Activated T-helper 17 cell treated with anti-CD3 and anti-CD28 coated beads, Interleukin-2, amount 50 U/mL, for 72 hours (primary cell): Measurements from ENCODE around the gene RPL36. TPM values are rescaled to one million over a fixed set of nuclear protein-coding genes. Genes with fewer than 3 reads are reported as not detected.
A peak's percentile ranks its signal among the peaks of the same experiment; 100 is the strongest.

Experiments
- ATAC-seq: fragments of 150-1000 bp; cut with Tn5 transposase; replicated peaks from 2 replicates; pipeline ENCODE4 v1.10.0; 2021; ENCODE audit warnings: mild to moderate bottlenecking, moderate library complexity
- H3K27ac Mint-ChIP-seq: one replicate; pipeline ENCODE4 v1.8.0; 2022; ENCODE audit warnings: mixed read lengths
- H3K27me3 Mint-ChIP-seq: one replicate; pipeline ENCODE4 v1.8.0; 2022; ENCODE audit warnings: mixed read lengths
- H3K36me3 Mint-ChIP-seq: one replicate; pipeline ENCODE4 v1.8.0; 2022; ENCODE audit warnings: low read depth, mild to moderate bottlenecking, mixed read lengths
- H3K4me1 Mint-ChIP-seq: one replicate; pipeline ENCODE4 v1.8.0; 2022; ENCODE audit warnings: mixed read lengths
- H3K4me3 Mint-ChIP-seq: one replicate; pipeline ENCODE4 v1.8.0; 2022; ENCODE audit warnings: mild to moderate bottlenecking, mixed read lengths
- H3K9me3 Mint-ChIP-seq: one replicate; pipeline ENCODE4 v1.8.0; 2022; ENCODE audit warnings: mixed read lengths
- total RNA-seq, 2 donors: library from RNA; stranded (reverse); gene quantifications; one replicate each; pipeline ENCODE4 v1.2.3, GENCODE V29; 2022

RPL36 gene
- total RNA-seq: 1,000 to 10,000 TPM in 1 of 2 donors, 100 to 1,000 TPM in 1; 860 to 1,029 TPM

DNA sequence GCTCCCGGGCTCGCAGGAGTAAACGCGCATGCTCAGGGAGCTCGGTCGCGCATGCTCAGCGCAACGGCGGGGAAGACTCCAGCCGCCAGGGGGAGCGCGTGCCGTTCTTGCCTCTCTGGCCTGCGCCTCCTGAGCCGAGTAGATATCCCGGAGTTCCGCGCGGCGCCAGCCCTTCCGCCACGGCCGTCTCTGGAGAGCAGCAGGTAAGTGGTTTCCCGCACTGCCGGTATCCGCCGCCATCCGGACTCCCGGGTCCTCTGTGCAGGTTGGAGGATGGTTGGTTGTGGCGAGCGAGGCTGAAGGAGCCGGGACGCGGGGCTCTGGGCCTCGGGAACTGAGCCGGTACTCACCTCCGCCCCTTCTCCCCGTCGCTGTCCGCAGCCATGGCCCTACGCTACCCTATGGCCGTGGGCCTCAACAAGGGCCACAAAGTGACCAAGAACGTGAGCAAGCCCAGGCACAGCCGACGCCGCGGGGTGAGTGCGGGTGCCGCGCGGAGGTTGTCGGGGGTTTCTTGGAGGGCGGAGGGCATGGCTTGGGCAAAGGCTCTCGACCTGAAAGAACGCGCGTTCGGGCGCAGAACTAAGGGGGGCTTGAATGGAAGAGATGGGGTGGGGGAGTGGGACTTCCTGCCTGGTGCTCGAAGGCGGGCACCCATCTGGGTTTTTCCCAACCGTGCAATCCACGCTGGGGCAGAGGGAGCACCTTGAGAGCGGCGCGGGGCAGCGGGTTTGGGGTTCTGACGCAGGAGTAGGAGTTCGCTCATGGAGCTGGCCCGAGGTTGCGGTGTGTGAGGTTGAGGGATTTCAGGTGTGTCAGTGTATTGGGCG is at the start of gene RPL36:
Gene RPL36 (plus strand): TSS at position 171 of the 830 bp plus-strand sequence. CDS start 213 bp downstream, at position 384.
- Mint-ChIP-seq H3K9me3 (no peaks in the 10 kb centered on the region), H3K36me3 (peaks cover 56% of the 10 kb centered on the region), H3K4me3 (peak within 1 kb of the TSS; percentile 99), H3K27ac (peak within 1 kb of the TSS; percentile 99), H3K4me1 (peaks cover 4% of the 10 kb centered on the region), H3K27me3 (no peaks in the 10 kb centered on the region)
- peak; percentile 56 for ATAC-seq

DNA sequence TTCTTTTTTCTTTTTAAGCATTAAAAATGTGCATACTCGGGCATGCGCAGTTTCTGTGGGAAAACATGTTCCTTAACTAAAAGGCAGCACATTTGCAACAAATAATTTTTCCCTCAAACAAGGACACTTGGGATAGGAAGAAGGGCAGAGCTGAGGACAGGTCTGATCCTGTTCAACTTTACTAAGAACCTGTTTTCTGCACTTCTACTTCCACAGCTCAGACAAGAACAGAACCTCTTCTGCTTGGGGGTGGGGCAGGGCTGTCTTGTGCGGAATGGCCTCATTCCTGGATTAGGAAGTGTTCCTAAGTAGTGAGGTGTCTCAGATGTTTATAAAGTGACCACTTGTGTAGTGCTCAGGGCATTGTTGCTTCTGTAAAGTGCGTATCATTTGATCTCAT is 48.9 kb upstream of the RPL36 start:
- no peak for ATAC-seq
- peak overlapping the region; percentile 21 for H3K27ac Mint-ChIP-seq
- H3K4me1 Mint-ChIP-seq: peaks cover 4% of the 10 kb centered on the region
- no peaks in the 10 kb centered on the region for H3K27me3 Mint-ChIP-seq
- no peak overlapping the region for H3K4me3 Mint-ChIP-seq
- no peaks in the 10 kb centered on the region for H3K9me3 Mint-ChIP-seq
- peaks cover 96% of the 10 kb centered on the region for H3K36me3 Mint-ChIP-seq

DNA sequence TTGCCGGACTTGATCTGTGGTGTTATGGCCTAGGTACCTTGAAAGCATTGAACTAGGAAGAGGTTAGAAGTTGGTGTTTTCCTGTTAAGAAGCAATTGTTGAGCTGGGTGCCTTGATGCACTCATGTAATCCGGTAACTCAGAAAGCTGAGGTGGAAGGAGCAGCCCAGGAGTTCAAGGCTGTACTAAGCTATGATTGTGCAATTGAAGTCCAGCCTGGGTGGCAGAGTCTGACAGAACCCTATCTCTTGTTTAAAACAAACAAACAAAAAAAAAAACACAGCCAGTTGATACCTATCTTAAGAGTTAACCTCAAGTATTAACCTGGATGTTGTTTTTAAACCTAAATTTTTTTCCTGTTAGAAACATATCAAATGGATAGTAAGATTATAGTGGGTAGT is 47.9 kb upstream of the RPL36 start:
- no peak for ATAC-seq
- Mint-ChIP-seq H3K4me3 (no peak overlapping the region), H3K9me3 (no peaks in the 10 kb centered on the region), H3K4me1 (peaks cover 4% of the 10 kb centered on the region), H3K27me3 (no peaks in the 10 kb centered on the region), H3K27ac (no peak overlapping the region), H3K36me3 (peaks cover 99% of the 10 kb centered on the region)

DNA sequence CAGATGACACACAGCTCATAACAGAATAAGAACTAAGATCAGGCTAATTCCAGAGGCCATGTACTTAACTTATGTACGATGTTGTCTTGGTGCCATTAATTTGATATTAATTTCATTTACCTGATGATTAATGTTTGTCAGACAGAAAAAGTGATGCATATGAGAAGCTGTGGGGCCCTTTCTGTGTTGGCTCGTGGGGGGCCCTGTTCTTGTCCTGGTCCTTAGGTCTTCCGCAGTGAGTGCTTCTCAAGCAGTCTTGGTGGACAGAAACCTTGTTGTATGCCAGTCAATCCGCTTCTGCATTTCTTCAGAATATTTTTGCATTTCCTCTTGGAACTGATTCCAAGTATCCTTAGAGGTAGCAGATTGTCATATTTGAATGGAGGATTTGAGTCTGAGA is 47.0 kb upstream of the RPL36 start:
- H3K27ac Mint-ChIP-seq: no peak overlapping the region
- H3K27me3 Mint-ChIP-seq: no peaks in the 10 kb centered on the region
- no peaks in the 10 kb centered on the region for H3K9me3 Mint-ChIP-seq
- no peak overlapping the region for H3K4me3 Mint-ChIP-seq
- H3K4me1 Mint-ChIP-seq: peaks cover 4% of the 10 kb centered on the region
- peaks cover 99% of the 10 kb centered on the region for H3K36me3 Mint-ChIP-seq
- no peak for ATAC-seq

DNA sequence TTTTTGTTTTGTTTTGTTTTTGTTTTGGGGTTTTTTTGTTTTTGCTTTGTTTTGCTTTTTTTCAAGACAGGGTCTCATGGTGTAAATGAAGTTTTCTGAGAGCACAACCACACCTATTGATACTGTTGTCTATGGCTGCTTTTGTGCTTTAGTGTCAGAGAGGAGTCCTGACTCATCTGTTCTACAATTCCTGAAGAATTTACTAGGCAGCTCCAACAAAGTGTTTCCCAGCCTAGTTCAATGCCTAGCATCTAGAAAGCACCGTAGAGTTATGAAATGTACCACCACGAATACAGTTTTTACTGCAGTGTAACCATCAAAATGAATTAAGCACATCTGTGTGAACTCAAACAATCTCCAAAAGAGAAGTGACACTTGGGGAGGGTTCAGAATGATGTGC is 46.1 kb upstream of the RPL36 start:
- H3K4me3 Mint-ChIP-seq: no peak overlapping the region
- H3K4me1 Mint-ChIP-seq: peaks cover 4% of the 10 kb centered on the region
- H3K27ac Mint-ChIP-seq: no peak overlapping the region
- H3K9me3 Mint-ChIP-seq: no peaks in the 10 kb centered on the region
- H3K27me3 Mint-ChIP-seq: no peaks in the 10 kb centered on the region
- peaks cover 97% of the 10 kb centered on the region for H3K36me3 Mint-ChIP-seq
- ATAC-seq: no peak

DNA sequence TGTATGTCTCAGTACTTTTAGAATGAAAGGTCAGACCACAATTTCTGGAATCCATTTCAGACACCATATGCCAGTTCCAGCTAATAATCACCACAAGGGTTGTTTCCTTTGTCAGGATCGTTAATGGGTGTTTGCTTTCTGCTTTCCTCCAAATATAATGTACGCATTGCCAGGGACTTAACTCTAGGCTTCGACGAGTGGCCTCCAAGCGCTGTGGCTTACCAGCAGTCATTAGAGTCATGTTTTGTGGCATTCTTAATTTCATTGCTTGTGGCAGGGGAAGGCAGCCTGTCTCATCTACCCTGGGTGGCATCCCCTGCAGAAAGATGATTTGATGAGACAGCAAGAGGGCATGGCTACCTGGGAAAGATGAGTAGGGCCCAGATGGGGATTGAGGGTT is 44.7 kb upstream of the RPL36 start:
- H3K27me3 Mint-ChIP-seq: no peaks in the 10 kb centered on the region
- peaks cover 4% of the 10 kb centered on the region for H3K4me1 Mint-ChIP-seq
- ATAC-seq: no peak
- H3K9me3 Mint-ChIP-seq: no peaks in the 10 kb centered on the region
- no peak overlapping the region for H3K27ac Mint-ChIP-seq
- no peak overlapping the region for H3K4me3 Mint-ChIP-seq
- H3K36me3 Mint-ChIP-seq: peaks cover 96% of the 10 kb centered on the region

DNA sequence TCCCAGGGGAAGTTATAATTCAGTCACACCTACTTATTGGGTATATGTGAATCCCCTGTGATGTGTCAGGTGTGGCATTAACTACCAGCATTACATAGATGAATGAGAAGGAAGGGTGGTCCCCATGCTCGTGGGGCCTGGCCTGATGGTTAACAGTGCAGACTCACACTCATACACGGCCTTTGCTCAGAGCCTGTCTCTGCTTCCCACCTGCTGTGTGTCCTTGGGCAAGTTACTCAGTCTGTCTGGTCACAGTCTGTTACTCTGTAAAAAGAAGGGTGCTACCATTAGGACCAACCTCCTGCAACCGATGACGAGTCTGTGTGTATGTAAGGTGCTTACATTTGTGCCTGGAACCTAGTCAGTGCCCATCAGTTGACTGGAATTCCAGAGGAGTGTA is 43.4 kb upstream of the RPL36 start:
- ATAC-seq: no peak
- Mint-ChIP-seq H3K9me3 (no peaks in the 10 kb centered on the region), H3K4me3 (no peak overlapping the region), H3K4me1 (peaks cover 4% of the 10 kb centered on the region), H3K27me3 (no peaks in the 10 kb centered on the region), H3K27ac (peak overlapping the region; percentile 5), H3K36me3 (peaks cover 96% of the 10 kb centered on the region)

DNA sequence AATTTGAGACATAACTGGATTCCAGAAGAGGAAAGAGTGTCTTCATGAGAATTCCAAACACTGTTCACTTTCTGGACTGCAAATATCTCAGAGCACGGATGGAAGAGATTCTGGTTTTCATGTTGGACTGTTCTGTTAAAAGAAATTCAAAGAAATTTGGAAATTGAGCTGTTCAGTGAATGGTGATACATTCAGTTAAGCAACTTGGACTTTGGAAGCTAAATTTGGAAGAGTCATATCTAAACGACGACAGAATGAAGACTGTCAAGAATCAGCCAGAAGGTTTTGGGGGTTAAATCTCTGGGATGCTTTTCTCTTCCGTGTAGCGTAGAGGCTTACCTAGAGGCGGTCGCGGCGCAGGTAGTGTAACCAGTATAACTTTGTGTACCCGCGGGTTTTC is 41.6 kb upstream of the RPL36 start:
- no peaks in the 10 kb centered on the region for H3K9me3 Mint-ChIP-seq
- no peak for ATAC-seq
- H3K36me3 Mint-ChIP-seq: peaks cover 96% of the 10 kb centered on the region
- H3K4me1 Mint-ChIP-seq: peaks cover 4% of the 10 kb centered on the region
- H3K4me3 Mint-ChIP-seq: no peak overlapping the region
- peak overlapping the region; percentile 26 for H3K27ac Mint-ChIP-seq
- no peaks in the 10 kb centered on the region for H3K27me3 Mint-ChIP-seq

DNA sequence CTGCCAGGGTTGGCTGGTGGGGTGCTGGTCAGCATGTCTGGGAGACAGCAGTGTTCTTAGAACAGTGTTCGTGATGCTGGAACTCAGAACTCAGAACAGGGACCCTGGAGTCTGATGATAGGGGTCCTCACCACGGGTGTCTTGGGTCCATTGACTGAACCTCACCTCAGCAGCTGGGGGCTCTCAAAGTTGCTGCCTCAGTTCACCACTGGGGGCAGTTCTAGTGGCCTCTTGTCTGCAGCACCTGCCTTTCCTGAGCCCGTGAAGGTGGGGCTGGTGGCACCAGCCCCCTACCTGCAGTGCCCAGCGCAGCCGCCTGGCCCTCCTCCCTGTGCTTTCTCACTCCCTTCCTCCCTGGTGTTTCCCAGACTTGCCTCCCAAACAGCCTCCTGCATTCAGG is 38.7 kb upstream of the RPL36 start:
- Mint-ChIP-seq H3K4me1 (no peaks in the 10 kb centered on the region), H3K4me3 (no peak overlapping the region), H3K36me3 (peaks cover 96% of the 10 kb centered on the region), H3K27me3 (no peaks in the 10 kb centered on the region), H3K27ac (no peak overlapping the region), H3K9me3 (no peaks in the 10 kb centered on the region)
- no peak for ATAC-seq

DNA sequence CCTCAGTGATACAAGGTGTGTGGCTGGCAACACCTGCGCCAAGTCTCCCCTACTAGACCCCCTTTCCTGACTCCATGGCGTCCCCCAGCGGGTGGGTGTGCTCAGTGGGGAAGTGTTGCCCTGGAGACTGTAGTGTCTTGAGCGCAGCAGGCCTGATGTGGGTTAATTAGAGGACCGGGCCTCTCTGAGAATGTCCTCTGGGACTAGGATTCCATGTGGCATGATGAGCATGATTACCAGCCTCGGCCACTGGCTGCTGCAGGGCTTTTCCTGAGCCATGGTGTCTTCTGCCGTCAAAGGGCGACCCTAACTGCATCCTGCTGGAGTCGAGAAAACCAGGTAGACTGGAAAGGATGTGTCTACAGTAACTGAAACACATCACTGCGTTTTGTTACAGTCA is 37.8 kb upstream of the RPL36 start:
- H3K27me3 Mint-ChIP-seq: no peaks in the 10 kb centered on the region
- no peak for ATAC-seq
- no peaks in the 10 kb centered on the region for H3K4me1 Mint-ChIP-seq
- H3K4me3 Mint-ChIP-seq: no peak overlapping the region
- H3K27ac Mint-ChIP-seq: no peak overlapping the region
- H3K36me3 Mint-ChIP-seq: peaks cover 96% of the 10 kb centered on the region
- H3K9me3 Mint-ChIP-seq: no peaks in the 10 kb centered on the region

DNA sequence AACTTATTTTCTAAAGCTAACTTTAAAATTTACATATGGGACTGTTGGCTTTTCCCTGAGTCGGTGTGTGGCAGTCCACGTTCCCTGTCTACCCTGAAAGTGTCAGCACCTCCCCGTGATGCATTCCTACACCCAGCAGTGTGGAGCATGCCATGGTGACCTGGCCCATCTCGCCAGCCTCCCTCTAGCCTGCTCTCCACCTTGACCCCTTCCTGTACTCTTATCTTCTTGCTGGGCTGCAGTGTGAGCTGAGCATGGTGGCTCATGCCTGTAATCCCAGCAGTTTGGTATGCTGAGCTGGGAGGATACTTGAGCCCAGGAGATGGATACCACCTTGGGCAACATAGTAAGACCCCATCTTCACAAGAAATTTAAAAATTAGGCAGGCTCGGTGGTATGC is 35.2 kb upstream of the RPL36 start:
- Mint-ChIP-seq H3K27me3 (no peaks in the 10 kb centered on the region), H3K4me3 (no peak overlapping the region), H3K27ac (no peak overlapping the region), H3K36me3 (peaks cover 100% of the 10 kb centered on the region), H3K9me3 (no peaks in the 10 kb centered on the region), H3K4me1 (no peaks in the 10 kb centered on the region)
- ATAC-seq: no peak

DNA sequence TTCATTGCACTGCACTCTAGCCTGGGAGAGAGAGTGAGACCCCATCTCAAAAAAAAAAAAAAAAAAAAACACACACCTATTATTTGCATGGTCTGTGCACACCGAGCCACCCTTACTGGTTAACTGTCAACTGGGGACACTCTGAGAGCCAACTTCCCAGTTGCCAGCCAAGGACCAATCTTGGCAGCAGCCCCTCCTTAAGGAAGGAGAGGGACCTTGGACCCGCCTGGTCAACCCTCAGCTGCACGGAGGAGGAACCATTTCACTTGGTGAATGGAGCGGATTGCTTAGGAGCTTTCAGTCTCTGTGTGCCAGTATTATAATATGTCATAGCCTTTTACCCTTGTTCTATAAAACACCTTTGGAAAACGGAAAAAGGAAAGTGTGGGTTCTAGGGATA is 34.7 kb upstream of the RPL36 start:
- no peak for ATAC-seq
- Mint-ChIP-seq H3K27ac (no peak overlapping the region), H3K4me3 (no peak overlapping the region), H3K9me3 (no peaks in the 10 kb centered on the region), H3K36me3 (peaks cover 100% of the 10 kb centered on the region), H3K27me3 (no peaks in the 10 kb centered on the region), H3K4me1 (no peaks in the 10 kb centered on the region)

DNA sequence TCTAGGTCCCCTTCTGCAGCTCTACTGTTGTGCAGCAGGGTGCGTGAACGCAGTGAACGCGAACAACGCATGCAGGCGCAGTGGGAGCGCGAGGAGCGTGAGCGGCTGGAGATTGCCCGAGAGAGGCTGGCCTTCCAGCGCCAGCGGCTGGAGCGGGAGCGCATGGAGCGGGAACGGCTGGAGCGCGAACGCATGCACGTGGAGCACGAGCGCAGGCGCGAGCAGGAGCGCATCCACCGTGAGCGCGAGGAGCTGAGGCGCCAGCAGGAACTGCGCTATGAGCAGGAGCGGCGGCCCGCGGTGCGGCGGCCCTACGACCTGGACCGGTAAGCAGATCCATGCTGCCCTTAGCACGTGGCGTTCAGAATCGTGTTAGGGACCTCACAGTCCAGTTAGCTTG is 28.6 kb upstream of the RPL36 start:
- H3K36me3 Mint-ChIP-seq: peaks cover 100% of the 10 kb centered on the region
- H3K9me3 Mint-ChIP-seq: no peaks in the 10 kb centered on the region
- H3K4me3 Mint-ChIP-seq: no peak overlapping the region
- no peaks in the 10 kb centered on the region for H3K27me3 Mint-ChIP-seq
- H3K27ac Mint-ChIP-seq: no peak overlapping the region
- H3K4me1 Mint-ChIP-seq: peaks cover 7% of the 10 kb centered on the region
- ATAC-seq: no peak

DNA sequence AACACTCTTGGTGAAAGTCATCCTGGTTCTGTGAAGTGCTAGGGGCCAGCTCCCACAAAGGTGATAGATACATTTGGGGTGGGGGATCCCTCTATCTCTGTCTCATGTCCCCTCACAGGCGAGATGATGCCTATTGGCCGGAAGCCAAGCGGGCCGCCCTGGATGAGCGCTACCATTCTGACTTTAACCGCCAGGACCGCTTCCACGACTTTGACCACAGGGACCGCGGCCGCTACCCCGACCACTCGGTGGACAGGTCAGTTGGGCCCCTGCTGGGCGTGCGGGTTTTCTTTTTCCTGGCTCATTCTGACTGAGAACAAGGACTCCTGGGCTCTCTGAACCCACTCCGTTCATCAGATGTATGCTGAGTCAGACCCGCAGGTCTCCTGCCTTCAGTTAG is 26.2 kb upstream of the RPL36 start:
- Mint-ChIP-seq H3K9me3 (no peaks in the 10 kb centered on the region), H3K4me3 (no peak overlapping the region), H3K27ac (no peak overlapping the region), H3K27me3 (no peaks in the 10 kb centered on the region), H3K36me3 (peaks cover 100% of the 10 kb centered on the region), H3K4me1 (peaks cover 7% of the 10 kb centered on the region)
- ATAC-seq: no peak

DNA sequence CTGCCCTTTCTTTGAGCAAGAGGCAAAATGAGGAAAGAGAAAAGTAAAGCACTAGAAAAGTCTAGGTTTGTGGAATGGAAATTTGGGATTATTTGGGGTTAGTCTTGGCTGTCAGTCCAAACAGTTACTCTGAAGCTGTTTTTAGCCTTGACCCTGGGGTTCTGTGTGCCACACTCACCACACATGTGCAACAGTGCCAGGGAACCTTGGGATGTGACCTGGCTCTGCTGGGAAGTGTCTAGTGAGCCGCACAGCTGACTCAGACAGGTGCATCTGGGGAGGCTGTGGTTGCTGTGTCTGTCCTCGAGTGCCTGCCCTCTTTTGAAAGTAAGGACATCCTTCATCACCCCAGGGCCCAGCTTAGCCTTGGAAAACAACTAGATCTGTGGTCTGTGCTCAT is 25.6 kb upstream of the RPL36 start:
- Mint-ChIP-seq H3K27me3 (no peaks in the 10 kb centered on the region), H3K36me3 (peaks cover 100% of the 10 kb centered on the region), H3K9me3 (no peaks in the 10 kb centered on the region), H3K27ac (no peak overlapping the region), H3K4me1 (peaks cover 7% of the 10 kb centered on the region), H3K4me3 (no peak overlapping the region)
- ATAC-seq: no peak
